ENCODE data around the gene TENM3.

GRCh38 chr4:182695009-182695408 lies 451.8 kb downstream of the TENM3 start:
- no peak for TF ChIP-seq POLR2A (IDR thresholded peaks at IDR 0.05)
- TF ChIP-seq, protein P1, sequence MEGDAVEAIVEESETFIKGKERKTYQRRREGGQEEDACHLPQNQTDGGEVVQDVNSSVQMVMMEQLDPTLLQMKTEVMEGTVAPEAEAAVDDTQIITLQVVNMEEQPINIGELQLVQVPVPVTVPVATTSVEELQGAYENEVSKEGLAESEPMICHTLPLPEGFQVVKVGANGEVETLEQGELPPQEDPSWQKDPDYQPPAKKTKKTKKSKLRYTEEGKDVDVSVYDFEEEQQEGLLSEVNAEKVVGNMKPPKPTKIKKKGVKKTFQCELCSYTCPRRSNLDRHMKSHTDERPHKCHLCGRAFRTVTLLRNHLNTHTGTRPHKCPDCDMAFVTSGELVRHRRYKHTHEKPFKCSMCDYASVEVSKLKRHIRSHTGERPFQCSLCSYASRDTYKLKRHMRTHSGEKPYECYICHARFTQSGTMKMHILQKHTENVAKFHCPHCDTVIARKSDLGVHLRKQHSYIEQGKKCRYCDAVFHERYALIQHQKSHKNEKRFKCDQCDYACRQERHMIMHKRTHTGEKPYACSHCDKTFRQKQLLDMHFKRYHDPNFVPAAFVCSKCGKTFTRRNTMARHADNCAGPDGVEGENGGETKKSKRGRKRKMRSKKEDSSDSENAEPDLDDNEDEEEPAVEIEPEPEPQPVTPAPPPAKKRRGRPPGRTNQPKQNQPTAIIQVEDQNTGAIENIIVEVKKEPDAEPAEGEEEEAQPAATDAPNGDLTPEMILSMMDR (IDR thresholded peaks at IDR 0.05) = no peak

Data from Peyer's patch (tissue), 4 donors.